Measurements from ENCODE around the gene GALNT1. TPM values are rescaled to one million over a fixed set of nuclear protein-coding genes. Genes with fewer than 3 reads are reported as not detected.

GALNT1 gene
- total and polyA plus RNA-seq, 2 of the 4 experiments (the other 2 are of a cell fraction), result 24.9 to 43.9 TPM

- Histone ChIP-seq H3K27ac (ENCODE audit: insufficient read depth, low read length) (no peak overlapping the region), H4K91ac (ENCODE audit: insufficient read depth, low read depth, low read length) (no peak overlapping the region), H4K5ac (ENCODE audit: low read depth, low read length) (no peak overlapping the region), H3K4me1 (ENCODE audit: control insufficient read depth, insufficient read depth, low read length) (peaks cover 2% of the 10 kb centered on the region; the same call in 1 of the 2 replicates), H2AFZ (replicated peaks; ENCODE audit: low read length, poor library complexity) (no peak overlapping the region), H3K9ac (ENCODE audit: low read depth, low read length) (no peak overlapping the region), H4K20me1 (ENCODE audit: insufficient read depth, low read length) (peaks cover 14% of the 10 kb centered on the region), H3K56ac (ENCODE audit: extremely low read depth, insufficient read depth, low read length) (no peak overlapping the region), H3K36me3 (ENCODE audit: control insufficient read depth, insufficient read depth, low read length) (no peaks in the 10 kb centered on the region), H3K4ac (ENCODE audit: low read depth, low read length) (no peak overlapping the region), H3K9me3 (ENCODE audit: control insufficient read depth, insufficient read depth, low read length) (no peaks in the 10 kb centered on the region), H3K27me3 (ENCODE audit: control insufficient read depth, insufficient read depth, low read length) (no peaks in the 10 kb centered on the region), H3K23ac (ENCODE audit: low read depth, low read length) (0 out of 2 replicates have a peak overlapping the region, but pooled peaks have one; percentile 47), H2BK15ac (ENCODE audit: low read depth, low read length) (no peak overlapping the region), H3K4me2 (ENCODE audit: low read depth, low read length) (no peak overlapping the region), H3K14ac (replicated peaks; ENCODE audit: low read depth, low read length) (no peak overlapping the region), H3K9me1 (ENCODE audit: insufficient read depth, low read length) (peaks cover 6% of the 10 kb centered on the region; the same call in 1 of the 2 replicates), H2AK5ac (ENCODE audit: low read depth, low read length) (no peak overlapping the region), H2BK5ac (ENCODE audit: low read depth, low read length, poor library complexity, severe bottlenecking) (no peak overlapping the region), H3K79me1 (ENCODE audit: low read depth in 1 of 2, low read length in 2 of 2) (peaks cover 32 to 37% of the 10 kb centered on the region in 2 experiments), H3K18ac (ENCODE audit: low read depth, low read length) (no peak overlapping the region), H2BK20ac (ENCODE audit: low read depth, low read length) (no peak overlapping the region), H3K4me3 (ENCODE audit: insufficient read depth, low read depth, low read length) (no peak overlapping the region), H2BK120ac (ENCODE audit: low read depth, low read length) (no peak overlapping the region), H2AK9ac (replicated peaks; ENCODE audit: low read depth, low read length, poor library complexity) (no peak overlapping the region), H4K8ac (ENCODE audit: low read depth in 2 of 2, low read length in 2 of 2) (no peak overlapping the region)
- intact Hi-C loops (cut with micrococcal nuclease), result no loop called here
- in situ Hi-C loops (cut with MboI; ENCODE audit: low sequenced_read_pairs), result no loop called here
- POLR2A ChIA-PET (ENCODE audit: unreplicated experiment), result no interaction called here
- dilution Hi-C loops (cut with HindIII; ENCODE audit: low sequenced_read_pairs, unreplicated experiment), result no loop called here
- CTCF ChIA-PET, result no interaction called here
- ATAC-seq (ENCODE audit: low read depth) (no peak), DNase-seq (no peak)
- TF ChIP-seq MXI1 (IDR thresholded peaks at IDR 0.05; ENCODE audit: borderline replicate concordance, low read depth, low read length) (no peak), ELK1 (IDR thresholded peaks at IDR 0.05; ENCODE audit: borderline replicate concordance, low read depth, low read length) (no peak), RAD21 (IDR thresholded peaks at IDR 0.05; ENCODE audit: low read length) (no peak)
- no TSS peak for BruUV-seq (replicated peaks)
Measured at GRCh38 chr18:35610724-35611123, 29.2 kb downstream of the GALNT1 start.
